Neural progenitor cell (in vitro differentiated cells): ENCODE data around the gene CNGA1.

Experiments used
- EZH2phosphoT487 ChIP-seq: fragments of 200-600 bp; sonication (generic); IDR thresholded peaks from 2 replicates; pipeline ENCODE4 v1.6.1; 2017; ENCODE audit warnings: antibody characterized with exemption
- TF ChIP-seq, protein P1 (sequence below): fragments of 200-600 bp; sonication (generic); IDR thresholded peaks from 2 replicates; pipeline ENCODE4 v1.5.1; 2017; ENCODE audit warnings: antibody characterized with exemption, mild to moderate bottlenecking

GRCh38 chr4:48064349-48064748 lies 47.9 kb upstream of the CNGA1 start:
- no peak for TF ChIP-seq EZH2phosphoT487
- TF ChIP-seq, protein P1, sequence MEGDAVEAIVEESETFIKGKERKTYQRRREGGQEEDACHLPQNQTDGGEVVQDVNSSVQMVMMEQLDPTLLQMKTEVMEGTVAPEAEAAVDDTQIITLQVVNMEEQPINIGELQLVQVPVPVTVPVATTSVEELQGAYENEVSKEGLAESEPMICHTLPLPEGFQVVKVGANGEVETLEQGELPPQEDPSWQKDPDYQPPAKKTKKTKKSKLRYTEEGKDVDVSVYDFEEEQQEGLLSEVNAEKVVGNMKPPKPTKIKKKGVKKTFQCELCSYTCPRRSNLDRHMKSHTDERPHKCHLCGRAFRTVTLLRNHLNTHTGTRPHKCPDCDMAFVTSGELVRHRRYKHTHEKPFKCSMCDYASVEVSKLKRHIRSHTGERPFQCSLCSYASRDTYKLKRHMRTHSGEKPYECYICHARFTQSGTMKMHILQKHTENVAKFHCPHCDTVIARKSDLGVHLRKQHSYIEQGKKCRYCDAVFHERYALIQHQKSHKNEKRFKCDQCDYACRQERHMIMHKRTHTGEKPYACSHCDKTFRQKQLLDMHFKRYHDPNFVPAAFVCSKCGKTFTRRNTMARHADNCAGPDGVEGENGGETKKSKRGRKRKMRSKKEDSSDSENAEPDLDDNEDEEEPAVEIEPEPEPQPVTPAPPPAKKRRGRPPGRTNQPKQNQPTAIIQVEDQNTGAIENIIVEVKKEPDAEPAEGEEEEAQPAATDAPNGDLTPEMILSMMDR: no peak
